GM19328 (cell line): ENCODE data around the gene ENOSF1.

Experiments
- ATAC-seq: cut with Tn5 transposase; IDR thresholded peaks from one replicate; pipeline ENCODE4 v1.9.1; 2021; ENCODE audit warnings: mild to moderate bottlenecking, moderate library complexity; ENCODE audit not compliant: unreplicated experiment

Gene ENOSF1

DNA sequence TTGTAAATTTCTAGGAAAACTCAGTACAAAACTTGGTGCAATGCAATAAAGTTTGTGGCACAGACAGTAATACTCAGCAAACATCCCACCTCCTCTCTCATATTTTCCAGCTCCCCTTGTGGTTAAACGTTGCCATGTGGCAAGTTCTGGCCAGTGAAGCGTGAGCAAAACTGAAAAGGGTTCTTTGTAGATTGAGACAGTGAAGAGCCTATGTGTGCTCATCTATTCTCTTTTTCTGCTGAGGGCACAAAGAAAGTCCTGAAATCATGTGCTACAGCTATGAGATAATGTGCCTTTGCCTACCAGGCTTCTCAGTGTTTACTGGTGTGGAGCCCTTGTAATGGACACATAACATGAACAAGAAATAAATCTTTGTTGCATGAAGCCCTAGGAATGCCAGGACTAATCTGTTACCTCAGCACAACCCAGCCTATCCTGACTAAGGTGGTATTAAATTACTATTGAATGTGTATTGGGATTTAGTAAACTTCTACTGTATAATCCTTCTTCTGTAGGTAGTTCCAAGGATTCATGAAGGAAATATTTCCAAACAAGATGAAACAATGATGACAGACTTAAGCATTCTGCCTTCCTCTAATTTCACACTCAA, 67.9 kb downstream of the ENOSF1 start:
- ATAC-seq: no peak

DNA sequence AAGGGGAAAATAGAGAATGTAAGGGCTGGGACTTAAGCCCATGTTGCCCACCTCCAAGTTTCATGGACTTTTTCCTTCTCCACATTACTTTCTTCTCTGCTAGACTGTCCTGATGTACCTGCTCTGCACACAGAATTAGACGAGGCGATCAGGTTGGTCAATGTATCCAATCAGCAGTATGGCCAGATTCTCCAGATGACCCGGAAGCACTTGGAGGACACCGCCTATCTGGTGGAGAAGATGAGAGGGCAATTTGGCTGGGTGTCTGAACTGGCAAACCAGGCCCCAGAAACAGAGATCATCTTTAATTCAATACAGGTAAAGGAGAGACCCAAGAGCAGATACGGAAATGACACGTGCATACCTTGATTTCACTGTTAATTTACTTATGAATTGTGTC, 71.2 kb downstream of the ENOSF1 start:
- ATAC-seq: no peak

DNA sequence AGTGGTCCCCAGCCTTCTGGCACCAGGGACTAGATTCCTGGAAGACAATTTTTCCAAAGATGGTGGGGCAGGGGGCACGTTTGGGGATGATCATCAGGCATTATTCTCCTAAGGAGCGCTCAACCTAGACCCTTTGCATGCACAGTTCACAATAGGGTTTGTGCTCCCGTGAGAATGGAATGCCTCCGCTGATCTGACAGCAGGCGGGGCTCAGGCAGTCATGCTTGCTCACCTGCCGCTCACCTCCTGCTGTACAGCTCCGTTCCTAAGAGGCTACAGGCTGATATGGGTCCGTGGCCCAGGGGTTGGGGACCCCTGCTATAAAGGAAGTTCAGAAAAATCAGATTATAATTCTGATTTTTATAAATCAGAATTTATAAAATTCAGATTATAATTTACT, 77.3 kb downstream of the ENOSF1 start:
- no peak for ATAC-seq

DNA sequence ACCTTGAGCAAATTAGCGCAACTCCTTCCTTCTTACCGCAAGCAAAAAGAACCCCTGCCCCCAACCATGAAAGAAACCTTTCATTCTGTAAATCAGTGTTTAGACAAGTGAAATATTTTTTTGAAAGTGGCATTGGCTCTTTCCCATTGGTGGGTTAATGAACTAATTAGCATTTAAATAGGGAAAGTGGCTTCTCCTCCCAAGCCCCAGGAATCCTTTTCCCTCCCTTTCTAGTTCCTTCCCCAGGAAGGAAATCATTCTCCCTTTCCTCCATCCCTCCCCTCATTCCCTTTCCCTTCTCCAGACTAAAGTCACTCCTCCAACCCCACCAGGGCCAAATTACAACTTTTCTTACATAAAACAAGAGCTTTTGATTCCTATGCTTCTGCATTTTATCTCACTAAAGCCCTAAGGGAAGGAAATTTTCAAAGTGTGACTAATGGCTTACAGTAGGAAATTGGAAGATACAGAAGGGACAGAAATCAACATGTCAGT, 77.8 kb downstream of the ENOSF1 start:
- no peak for ATAC-seq

DNA sequence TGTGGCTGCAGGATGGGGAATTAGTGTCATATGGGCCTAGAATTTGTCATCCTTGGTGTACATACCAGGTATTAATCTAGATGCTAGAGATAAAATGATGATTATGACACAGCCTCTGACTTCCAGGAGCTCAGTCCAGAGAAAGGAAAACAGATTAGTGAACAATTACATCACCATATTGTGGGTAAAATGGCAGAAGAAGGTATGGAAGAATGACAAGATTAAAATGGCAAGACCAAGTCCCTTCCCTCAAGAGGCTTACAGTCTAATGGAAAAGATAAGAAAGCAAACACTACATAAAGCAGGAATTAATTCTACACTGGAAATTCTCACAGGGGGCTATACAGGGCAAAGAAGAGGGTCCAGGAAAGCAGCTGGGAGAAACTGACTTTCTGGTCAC, 80.9 kb downstream of the ENOSF1 start:
- ATAC-seq: no peak

- ATAC-seq: no peak
These were observed 82.9 kb downstream of the ENOSF1 start for GRCh38 chr18:629269-630150.

GRCh38 chr18:627231-627630, 85.2 kb downstream of the ENOSF1 start:
- ATAC-seq: no peak

GRCh38 chr18:623761-624620, 88.4 kb downstream of the ENOSF1 start:
- no peak for ATAC-seq

DNA sequence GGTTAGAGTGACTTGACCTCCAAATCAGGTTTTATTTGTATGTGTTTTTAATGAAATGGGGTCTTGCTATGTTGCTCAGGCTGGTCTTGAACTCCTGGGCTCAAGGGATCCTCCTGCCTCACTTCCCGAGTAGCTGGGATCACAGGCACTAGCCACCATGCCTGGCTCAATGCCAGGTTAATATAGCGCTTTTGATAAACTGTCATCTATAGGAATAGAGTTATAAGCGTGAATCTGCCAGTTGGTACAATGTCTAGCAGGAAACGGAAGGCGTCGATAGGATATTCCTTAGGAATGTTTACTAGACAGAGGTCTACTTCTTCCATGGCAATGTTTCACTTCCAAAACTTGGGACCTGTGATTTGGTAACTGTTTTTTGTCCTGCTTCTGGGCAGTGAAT, 90.1 kb downstream of the ENOSF1 start:
- no peak for ATAC-seq

DNA sequence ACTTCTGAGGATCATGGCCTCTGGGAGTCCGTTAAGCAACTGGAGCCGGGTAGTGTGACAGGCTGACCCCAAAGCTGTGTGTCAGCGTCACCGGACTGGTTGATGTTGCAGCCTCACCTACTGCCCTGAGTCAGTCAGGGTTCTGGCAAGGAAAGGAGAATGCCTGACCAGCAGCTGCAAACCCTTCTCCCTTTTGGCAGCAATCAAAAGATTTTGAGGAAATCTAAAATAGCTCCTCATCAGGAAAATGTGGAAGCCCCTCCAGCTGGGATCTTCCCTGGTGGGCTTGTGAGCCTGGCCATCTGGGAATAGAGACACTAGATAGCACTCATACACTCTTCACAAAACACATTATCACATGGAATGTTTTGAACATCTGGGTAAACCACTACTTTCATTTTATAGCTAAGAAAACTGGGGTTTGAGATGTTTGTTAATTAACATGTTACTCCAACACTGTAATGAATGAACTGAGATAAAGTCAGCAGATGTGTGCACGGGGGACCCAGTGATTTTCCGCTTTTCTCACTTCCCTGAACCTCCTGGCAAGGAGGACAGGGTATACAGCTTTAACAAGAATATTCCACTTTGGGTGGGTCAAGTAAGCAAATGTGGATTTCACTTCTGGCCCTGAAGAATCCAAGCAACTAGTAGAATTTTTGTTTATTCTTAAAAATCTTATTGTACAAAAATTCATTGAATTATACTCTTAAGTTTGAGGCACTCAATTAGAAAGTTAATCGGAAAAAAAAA, 91.0 kb downstream of the ENOSF1 start:
- no peak for ATAC-seq
